Nephron progenitor cell (in vitro differentiated cells): ENCODE data around the gene PRR18.

Experiments
- DNase-seq: peaks from one replicate; pipeline ENCODE4 v3.0.0; 2021
- H3K27ac Mint-ChIP-seq: 2 replicates; pipeline ENCODE4 v1.8.0; 2021; ENCODE audit warnings: mild to moderate bottlenecking, moderate library complexity, mixed read lengths
- H3K27me3 Mint-ChIP-seq: 2 replicates; pipeline ENCODE4 v1.8.0; 2021; ENCODE audit warnings: mild to moderate bottlenecking, low read depth, mixed read lengths; ENCODE audit not compliant: poor library complexity
- H3K36me3 Mint-ChIP-seq: 2 replicates; pipeline ENCODE4 v1.8.0; 2021; ENCODE audit warnings: low read depth, mixed read lengths
- H3K4me1 Mint-ChIP-seq: 2 replicates; pipeline ENCODE4 v1.8.0; 2021; ENCODE audit warnings: mixed read lengths
- H3K4me3 Mint-ChIP-seq: 2 replicates; pipeline ENCODE4 v1.8.0; 2021; ENCODE audit warnings: mild to moderate bottlenecking, moderate library complexity, mixed read lengths
- H3K9me3 Mint-ChIP-seq: 2 replicates; pipeline ENCODE4 v1.8.0; 2021; ENCODE audit warnings: mild to moderate bottlenecking, moderate library complexity, mixed read lengths
- CTCF ChIP-seq: fragments of 200-600 bp; sonication (generic); IDR thresholded peaks from 2 replicates; pipeline ENCODE4 v1.5.0; 2021; ENCODE audit warnings: antibody characterized with exemption

The PRR18 gene

GRCh38 chr6:166277892-166278578 lies 30.2 kb downstream of the PRR18 start:
- no peak overlapping the region for H3K4me3 Mint-ChIP-seq
- no peak overlapping the region for H3K27ac Mint-ChIP-seq
- H3K36me3 Mint-ChIP-seq, result no peaks in the 10 kb centered on the region
- peaks cover 4% of the 10 kb centered on the region for H3K4me1 Mint-ChIP-seq
- H3K27me3 Mint-ChIP-seq, result peaks cover 25% of the 10 kb centered on the region
- H3K9me3 Mint-ChIP-seq, result no peaks in the 10 kb centered on the region
- DNase-seq, result no peak
- TF ChIP-seq CTCF, result no peak

- H3K9me3 Mint-ChIP-seq, result no peaks in the 10 kb centered on the region
- peaks cover 26% of the 10 kb centered on the region for H3K27me3 Mint-ChIP-seq
- H3K27ac Mint-ChIP-seq, result no peak overlapping the region
- no peak overlapping the region for H3K4me3 Mint-ChIP-seq
- peaks cover 4% of the 10 kb centered on the region for H3K4me1 Mint-ChIP-seq
- H3K36me3 Mint-ChIP-seq, result no peaks in the 10 kb centered on the region
- TF ChIP-seq CTCF, result no peak
- no peak for DNase-seq
Measured at GRCh38 chr6:166277018-166277417, 31.2 kb downstream of the PRR18 start.

GRCh38 chr6:166275714-166276166 lies 32.5 kb downstream of the PRR18 start:
- no peak overlapping the region for H3K4me3 Mint-ChIP-seq
- peaks cover 16% of the 10 kb centered on the region for H3K27me3 Mint-ChIP-seq
- no peaks in the 10 kb centered on the region for H3K36me3 Mint-ChIP-seq
- DNase-seq, result peak; percentile 88
- no peaks in the 10 kb centered on the region for H3K9me3 Mint-ChIP-seq
- TF ChIP-seq CTCF, result peak; percentile 99
- H3K27ac Mint-ChIP-seq, result no peak overlapping the region
- H3K4me1 Mint-ChIP-seq, result peaks cover 4% of the 10 kb centered on the region

- H3K9me3 Mint-ChIP-seq, result no peaks in the 10 kb centered on the region
- DNase-seq, result no peak
- no peak overlapping the region for H3K27ac Mint-ChIP-seq
- no peak overlapping the region for H3K4me3 Mint-ChIP-seq
- H3K4me1 Mint-ChIP-seq, result peaks cover 4% of the 10 kb centered on the region
- H3K36me3 Mint-ChIP-seq, result no peaks in the 10 kb centered on the region
- TF ChIP-seq CTCF, result no peak
- peaks cover 13% of the 10 kb centered on the region for H3K27me3 Mint-ChIP-seq
Measured at GRCh38 chr6:166274739-166275370, 33.3 kb downstream of the PRR18 start.

GRCh38 chr6:166274163-166274562 lies 34.0 kb downstream of the PRR18 start:
- Mint-ChIP-seq H3K27ac (no peak overlapping the region), H3K4me1 (peaks cover 4% of the 10 kb centered on the region), H3K9me3 (no peaks in the 10 kb centered on the region), H3K4me3 (no peak overlapping the region), H3K36me3 (no peaks in the 10 kb centered on the region), H3K27me3 (peaks cover 15% of the 10 kb centered on the region)
- DNase-seq, result no peak
- no peak for TF ChIP-seq CTCF

GRCh38 chr6:166271376-166271765 lies 36.8 kb downstream of the PRR18 start:
- Mint-ChIP-seq H3K27me3 (peaks cover 31% of the 10 kb centered on the region), H3K27ac (no peak overlapping the region), H3K4me1 (peaks cover 18% of the 10 kb centered on the region), H3K4me3 (no peak overlapping the region), H3K9me3 (no peaks in the 10 kb centered on the region), H3K36me3 (no peaks in the 10 kb centered on the region)
- no peak for DNase-seq
- TF ChIP-seq CTCF, result no peak
